Measurements from ENCODE around the gene ADPRS.
A peak's percentile ranks its signal among the peaks of the same experiment; 100 is the strongest.

The ADPRS gene

DNA sequence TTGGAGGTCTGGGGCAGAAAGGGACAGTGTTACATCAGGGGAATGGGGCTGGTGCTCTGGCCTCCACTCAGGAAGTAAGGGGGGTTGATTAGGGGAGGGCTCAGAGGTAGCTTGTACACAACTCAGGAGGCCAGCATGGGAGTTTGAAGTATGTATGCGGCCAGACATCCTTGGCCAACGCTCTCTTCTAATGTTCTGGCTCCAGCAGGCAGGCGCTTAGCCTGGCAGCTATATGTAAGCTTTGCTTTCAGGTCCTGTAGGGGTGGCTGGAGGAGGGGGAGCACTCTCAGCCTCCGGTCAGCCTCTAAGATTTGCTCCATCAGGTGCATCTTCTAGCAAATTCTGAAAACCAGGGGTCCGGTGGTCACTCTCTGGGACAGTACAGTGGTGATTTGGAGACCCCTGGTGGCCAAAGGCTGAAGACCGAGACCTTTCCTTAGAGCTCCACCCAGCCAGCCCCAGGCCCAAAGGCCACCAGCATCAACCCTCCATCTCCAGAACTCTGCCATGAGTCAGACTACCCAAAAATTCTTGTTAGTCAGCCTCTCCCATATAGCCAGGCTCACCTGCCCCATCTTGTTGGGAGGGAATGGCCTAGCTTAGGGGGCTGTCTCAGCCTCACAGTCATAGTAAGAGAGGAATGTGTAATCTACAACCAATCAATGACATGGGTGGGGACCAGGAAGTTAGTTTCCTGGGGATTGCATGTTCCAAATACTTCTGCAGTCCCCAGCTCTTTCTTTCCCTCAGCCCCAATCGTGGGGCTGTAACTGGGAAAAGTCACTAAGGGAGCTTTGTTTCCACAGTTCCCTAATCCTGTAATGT is 46.0 kb downstream of the ADPRS start:
- DNase-seq = peak in 5 of 6 experiments; percentile 6 to 25 (median 16)

DNA sequence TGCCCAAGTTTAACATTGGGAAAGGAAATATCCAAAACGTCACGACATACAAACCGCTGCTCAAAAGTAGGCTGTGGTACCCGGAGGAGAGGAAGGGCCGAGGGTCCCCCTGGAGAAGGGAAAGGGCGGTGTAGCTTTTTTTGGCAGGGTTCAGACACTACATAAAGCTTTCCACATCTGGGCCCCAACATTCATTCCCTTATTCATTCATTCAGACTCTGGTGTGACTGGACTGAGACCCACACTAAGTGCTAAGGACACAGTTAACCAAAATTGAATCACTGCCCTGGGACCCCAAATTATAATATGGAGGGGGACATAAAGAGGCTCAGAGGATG is 46.6 kb downstream of the ADPRS start:
- peak in 1 of 6 experiments; percentile 5 for DNase-seq

DNA sequence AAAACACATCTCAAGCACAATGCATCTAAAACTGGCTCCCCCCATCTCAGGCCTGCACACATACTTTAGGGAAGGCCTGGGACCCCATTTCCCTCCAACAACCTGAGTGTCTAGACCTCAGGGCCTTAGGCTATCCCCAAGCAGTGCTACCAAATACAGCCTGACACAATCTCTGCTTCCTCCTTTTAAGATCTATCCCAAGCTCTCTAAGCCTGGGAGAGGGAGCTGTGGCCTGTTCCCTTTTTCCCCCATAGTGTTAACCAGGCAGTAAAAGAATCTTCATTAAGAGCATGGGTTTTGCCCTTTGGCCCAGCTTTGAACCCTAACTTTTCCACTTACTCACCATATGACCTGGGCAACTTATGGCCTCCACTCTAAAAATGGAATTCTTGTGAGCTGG is 47.1 kb downstream of the ADPRS start:
- no peak for DNase-seq

DNA sequence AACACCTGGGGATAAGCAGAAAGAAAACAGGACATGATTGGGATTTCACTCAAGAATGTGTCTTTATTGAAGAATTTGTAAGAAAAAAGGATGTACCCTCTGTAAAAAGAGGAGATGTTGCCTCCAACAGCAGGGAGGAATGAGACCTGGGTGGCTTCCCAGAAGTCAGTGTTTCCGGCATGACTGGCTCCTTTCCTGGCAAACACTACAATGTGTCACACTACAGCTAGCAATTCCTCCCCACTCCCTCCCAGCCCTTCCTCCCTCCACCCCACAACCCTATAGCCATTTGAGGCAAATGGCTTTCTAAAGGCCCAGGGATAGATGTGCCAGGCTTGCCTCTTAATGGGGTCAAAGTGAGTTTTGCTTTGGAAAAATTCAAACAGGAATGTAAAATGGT is 47.8 kb downstream of the ADPRS start:
- DNase-seq = no peak

DNA sequence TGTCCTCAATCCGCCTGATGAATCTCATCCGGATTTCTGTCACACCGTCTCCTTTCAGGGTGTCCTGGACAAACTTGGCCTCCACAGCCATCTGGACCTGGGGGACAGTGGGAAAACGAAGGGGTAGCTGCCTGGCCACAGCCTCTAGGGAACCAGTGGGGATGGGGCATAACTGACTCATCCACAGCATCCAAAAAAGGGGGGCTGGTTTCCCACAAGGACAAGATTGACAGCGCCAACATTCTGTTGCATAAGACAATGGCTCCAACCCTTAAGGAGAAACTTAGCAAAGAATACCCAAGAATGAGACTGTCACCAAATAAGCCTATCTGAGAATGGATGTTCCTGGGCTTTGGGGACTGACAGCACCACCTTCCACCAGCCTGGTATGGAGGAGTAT is 48.5 kb downstream of the ADPRS start:
- no peak for DNase-seq

DNA sequence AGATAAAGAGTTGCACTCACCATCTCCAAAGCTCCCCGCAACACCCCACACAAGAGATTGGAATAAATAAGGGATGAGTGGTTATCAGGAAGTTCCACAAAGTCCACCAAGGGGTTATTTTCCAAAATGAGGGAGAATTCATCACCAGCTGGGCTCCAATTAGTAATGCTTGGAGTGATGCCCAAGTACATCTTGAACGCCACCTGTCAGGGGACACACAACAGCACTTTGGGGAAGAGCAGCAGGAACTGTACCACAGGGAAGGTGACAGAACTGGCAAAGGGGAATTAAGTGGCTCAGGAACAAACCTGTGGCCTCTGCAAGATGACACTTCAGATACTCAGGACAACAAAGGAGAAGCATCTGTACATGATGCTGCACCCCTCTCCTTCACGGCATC is 49.1 kb downstream of the ADPRS start:
- DNase-seq = no peak

DNA sequence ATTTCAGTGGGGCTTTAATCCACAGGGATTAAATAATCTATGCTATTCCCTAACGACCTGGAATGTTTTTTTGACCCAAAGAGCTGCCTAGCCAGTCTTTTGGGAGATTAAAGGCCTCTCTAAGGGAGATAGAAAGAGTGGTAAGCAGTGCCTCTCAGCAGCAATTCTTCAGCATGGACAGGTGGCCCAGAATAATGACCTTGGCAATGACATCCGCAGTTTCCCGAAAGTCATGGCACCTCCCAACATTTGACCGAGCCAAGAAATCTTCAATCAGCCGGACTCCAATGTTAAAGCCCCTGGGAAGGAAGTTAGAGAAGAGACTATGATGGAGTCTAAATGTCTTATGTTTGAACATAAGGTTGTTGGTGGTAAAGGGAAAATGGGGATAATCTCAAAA is 50.8 kb downstream of the ADPRS start:
- no peak for DNase-seq

DNA sequence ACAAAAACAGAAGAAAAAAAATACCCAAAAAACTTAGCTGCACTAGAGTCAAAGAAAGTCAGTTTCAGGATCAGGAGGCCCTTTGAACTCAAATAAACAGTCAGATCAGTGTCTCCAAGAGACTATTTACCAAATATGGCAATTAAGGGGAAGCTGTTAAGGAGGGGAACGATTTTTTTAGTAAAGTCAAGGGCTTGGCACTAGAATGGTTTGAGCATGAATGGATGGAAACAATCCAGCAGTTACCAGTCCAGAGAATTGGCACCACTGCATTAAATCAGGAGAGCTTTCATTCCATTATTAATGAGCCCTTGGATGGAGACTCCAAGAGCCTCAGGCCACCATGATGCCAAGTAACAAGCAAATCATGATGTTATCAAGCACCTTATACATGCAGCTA is 53.4 kb downstream of the ADPRS start:
- DNase-seq = no peak

DNA sequence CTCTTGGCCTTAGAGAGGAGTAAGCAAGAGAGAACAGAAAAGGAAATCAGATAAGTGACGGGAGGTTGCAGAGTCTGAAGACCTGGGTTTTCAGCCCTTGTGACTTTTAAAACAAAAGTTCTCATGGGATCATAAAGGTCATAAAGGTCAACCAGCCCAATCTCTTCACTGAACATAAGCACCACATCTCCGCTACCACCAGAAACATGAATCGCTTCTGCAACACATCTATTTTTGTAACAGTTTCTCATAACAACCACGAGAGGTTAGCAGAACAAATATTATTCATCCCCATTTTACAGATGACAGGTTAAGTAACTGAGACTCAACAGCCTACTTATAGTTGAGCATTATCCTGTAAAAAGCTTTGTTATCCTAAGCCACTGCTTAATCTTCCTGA is 54.7 kb downstream of the ADPRS start:
- no peak for DNase-seq
